ENCODE data around the gene NPY2R. TPM values are rescaled to one million over a fixed set of nuclear protein-coding genes. Genes with fewer than 3 reads are reported as not detected.

Gene NPY2R
- total RNA-seq, 1 donor from 2014 or later: not detected

DNA sequence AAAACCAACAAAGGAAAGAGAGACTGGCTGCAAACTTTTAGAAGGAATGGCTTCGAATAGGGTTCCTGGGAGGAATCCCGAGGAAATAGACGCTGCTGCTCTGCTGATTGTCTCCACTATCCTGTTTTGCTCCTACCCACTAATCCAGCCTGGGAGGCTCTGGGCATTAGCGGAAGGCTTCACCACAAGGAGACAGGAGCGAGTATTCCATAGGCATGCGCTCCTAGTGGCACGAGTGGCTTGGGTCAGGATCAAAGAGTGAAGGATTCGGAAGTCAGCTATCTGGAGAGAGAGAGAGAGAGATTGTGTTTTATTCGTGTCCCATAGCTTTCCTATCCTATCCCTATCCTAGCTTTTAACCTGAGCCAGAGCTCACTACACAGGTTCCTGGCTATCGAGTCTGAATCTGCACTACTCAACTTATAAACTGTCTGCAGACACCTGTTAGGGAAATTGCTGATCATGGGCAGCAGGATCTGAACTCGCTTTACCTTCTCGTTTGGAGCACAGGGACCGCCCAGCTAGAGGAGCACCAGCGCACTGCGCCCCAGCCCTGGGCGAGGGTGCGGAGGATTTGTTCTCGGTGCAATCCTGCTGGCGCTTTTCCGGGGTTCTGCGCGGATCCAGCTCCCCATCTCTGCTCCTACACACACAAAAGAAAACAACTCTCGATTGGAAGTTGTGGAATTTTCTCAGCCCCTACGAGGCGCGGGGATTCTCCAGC lies 740 bp upstream of the NPY2R start:
- TF ChIP-seq CTCF (conservative IDR thresholded peaks at IDR 0.05): peak; percentile 47
- H3K36me3 Mint-ChIP-seq (ENCODE audit: low read depth): no peaks in the 10 kb centered on the region
- no peak overlapping the region for H3K27ac Mint-ChIP-seq (ENCODE audit: unreplicated experiment)
- H3K4me1 Mint-ChIP-seq: peaks cover 10% of the 10 kb centered on the region
- peaks cover 83% of the 10 kb centered on the region for H3K27me3 Mint-ChIP-seq (ENCODE audit: low read depth)
- H3K4me3 Mint-ChIP-seq: peak overlapping the region; percentile 81
- H3K9me3 Mint-ChIP-seq: no peaks in the 10 kb centered on the region
- DNase-seq (ENCODE audit: low read depth, low spot score): peak; percentile 18

DNA sequence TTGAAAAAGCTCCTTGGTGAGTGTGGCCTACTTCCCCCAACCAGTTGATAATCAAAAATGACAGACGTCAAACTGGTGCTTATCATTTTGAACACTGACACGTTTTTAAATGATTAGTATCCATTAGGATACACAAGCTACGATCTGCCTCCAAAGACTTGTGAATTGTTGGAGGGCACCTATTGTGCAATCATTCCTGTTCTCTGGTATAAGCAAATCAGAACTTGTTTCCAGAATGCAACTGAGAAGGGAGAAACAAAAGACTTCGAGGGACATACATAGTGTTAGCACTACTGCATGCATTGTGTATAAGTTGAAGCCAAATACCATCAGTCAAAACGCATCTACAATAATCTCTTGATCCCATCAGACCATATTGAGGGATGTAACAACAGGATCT lies 11.6 kb downstream of the NPY2R start:
- H3K27ac Mint-ChIP-seq (ENCODE audit: unreplicated experiment): no peak overlapping the region
- no peak for TF ChIP-seq CTCF (conservative IDR thresholded peaks at IDR 0.05)
- DNase-seq (ENCODE audit: low read depth, low spot score): no peak
- no peaks in the 10 kb centered on the region for H3K4me1 Mint-ChIP-seq
- no peaks in the 10 kb centered on the region for H3K36me3 Mint-ChIP-seq (ENCODE audit: low read depth)
- no peak overlapping the region for H3K4me3 Mint-ChIP-seq
- peaks cover 2% of the 10 kb centered on the region for H3K9me3 Mint-ChIP-seq
- H3K27me3 Mint-ChIP-seq (ENCODE audit: low read depth): peaks cover 8% of the 10 kb centered on the region

DNA sequence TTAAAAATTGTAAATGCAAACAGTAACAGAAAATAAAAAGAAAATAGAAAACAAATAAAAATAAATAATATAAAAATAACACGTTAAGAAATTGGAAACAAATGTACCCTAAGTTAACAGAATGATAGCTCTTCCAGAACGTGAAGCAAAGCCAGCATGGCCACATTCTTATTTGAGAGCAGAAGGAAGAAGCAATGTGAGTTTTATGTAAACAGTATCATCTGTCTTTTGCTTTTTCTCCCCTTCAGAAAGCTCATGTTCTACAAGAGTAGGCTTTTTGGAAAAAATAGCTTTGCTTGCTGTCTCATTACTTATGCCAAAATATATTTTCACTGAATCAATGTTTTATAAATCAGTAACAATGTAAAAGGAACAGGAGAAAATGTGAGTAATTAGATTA lies 18.7 kb downstream of the NPY2R start:
- no peak for DNase-seq (ENCODE audit: low read depth, low spot score)
- Mint-ChIP-seq H3K27me3 (ENCODE audit: low read depth) (no peaks in the 10 kb centered on the region), H3K4me3 (no peak overlapping the region)

GRCh38 chr4:155228713-155229112 lies 20.3 kb downstream of the NPY2R start:
- H3K9me3 Mint-ChIP-seq: no peaks in the 10 kb centered on the region
- H3K36me3 Mint-ChIP-seq (ENCODE audit: low read depth): no peaks in the 10 kb centered on the region
- H3K27me3 Mint-ChIP-seq (ENCODE audit: low read depth): no peaks in the 10 kb centered on the region
- DNase-seq (ENCODE audit: low read depth, low spot score): no peak
- no peak overlapping the region for H3K4me3 Mint-ChIP-seq
- TF ChIP-seq CTCF (conservative IDR thresholded peaks at IDR 0.05): no peak
- no peaks in the 10 kb centered on the region for H3K4me1 Mint-ChIP-seq
- no peak overlapping the region for H3K27ac Mint-ChIP-seq (ENCODE audit: unreplicated experiment)

More for the DNA sequence above, 18.7 kb downstream of the NPY2R start:
- no peaks in the 10 kb centered on the region for H3K9me3 Mint-ChIP-seq
- H3K27ac Mint-ChIP-seq (ENCODE audit: unreplicated experiment): no peak overlapping the region
- TF ChIP-seq CTCF (conservative IDR thresholded peaks at IDR 0.05): no peak
- no peaks in the 10 kb centered on the region for H3K36me3 Mint-ChIP-seq (ENCODE audit: low read depth)
- no peaks in the 10 kb centered on the region for H3K4me1 Mint-ChIP-seq

DNA sequence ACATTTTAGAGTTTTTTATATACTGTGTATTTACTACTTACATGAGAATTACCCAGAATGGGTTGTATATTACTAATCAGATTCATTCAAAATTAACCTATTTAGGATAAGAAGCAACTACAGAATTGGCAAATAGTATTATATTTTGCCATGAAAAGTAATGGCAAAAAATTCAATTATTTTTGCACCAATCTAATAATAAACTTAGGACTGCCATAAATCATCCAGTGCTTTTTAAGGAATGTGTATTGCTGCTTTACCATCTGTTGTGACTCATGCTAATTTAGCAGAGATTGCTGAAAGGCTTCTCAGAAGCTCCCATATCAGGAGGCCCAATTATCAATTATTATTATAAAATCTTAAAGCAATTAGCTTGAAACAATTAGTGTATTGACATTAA lies 24.0 kb downstream of the NPY2R start:
- no peaks in the 10 kb centered on the region for H3K9me3 Mint-ChIP-seq
- H3K4me3 Mint-ChIP-seq: no peak overlapping the region
- no peaks in the 10 kb centered on the region for H3K36me3 Mint-ChIP-seq (ENCODE audit: low read depth)
- H3K4me1 Mint-ChIP-seq: no peaks in the 10 kb centered on the region
- no peak for TF ChIP-seq CTCF (conservative IDR thresholded peaks at IDR 0.05)
- H3K27ac Mint-ChIP-seq (ENCODE audit: unreplicated experiment): no peak overlapping the region
- no peak for DNase-seq (ENCODE audit: low read depth, low spot score)
- H3K27me3 Mint-ChIP-seq (ENCODE audit: low read depth): no peaks in the 10 kb centered on the region

Data from neural crest cell (in vitro differentiated cells).